ENCODE results near the gene CYYR1. TPM values are rescaled to one million over a fixed set of nuclear protein-coding genes. Genes with fewer than 3 reads are reported as not detected.
"Not testable (repeated sequence)": the region's sequence is repeated elsewhere in the genome, so short reads cannot be mapped to it uniquely, and the experiment has no call there.

CYYR1 gene
- total RNA-seq, 1 donor from 2014 or later = 20.1 TPM

DNA sequence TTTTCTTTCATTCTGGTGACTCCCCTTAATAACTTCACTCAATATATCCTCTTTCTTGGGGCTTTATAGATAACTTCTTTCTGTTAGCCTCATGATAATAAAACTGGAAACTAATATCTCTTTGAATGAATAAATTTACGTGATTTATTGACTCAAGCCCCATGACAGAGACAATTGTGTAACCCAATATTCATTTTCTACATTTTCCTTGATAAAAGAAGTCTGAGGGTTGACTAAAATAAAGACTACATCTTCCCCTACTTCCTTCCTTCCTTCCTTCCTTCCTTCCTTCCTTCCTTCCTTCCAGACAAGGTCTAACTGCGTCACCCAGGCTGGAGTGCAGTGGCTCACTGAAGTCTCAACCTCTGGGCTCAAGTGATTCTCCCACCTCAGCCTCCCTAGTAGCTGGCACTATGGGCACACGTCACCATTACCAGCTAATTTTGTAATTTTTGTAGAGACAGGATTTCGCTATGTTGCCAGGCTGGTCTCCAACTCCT lies 85.1 kb downstream of the CYYR1 start:
- no peak for DNase-seq

DNA sequence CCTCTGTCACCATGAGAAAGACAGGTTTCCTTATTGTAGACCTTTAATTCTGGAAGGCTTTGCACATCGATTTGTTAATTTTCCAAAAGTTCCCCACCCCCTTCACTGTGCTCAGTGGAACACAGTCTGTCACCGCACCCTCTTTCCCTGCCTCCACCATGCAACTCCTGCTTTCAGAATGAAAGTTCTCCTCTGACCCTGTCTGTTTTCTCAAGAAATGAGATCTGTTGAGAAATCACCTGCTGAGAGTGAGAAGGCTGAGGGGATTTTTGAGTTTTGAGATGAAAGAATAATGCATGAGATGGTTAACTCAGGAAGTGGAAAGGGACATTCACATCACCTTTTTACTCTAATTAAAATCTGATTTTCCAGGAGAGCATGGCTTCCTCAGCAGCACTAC lies 99.6 kb downstream of the CYYR1 start:
- no peak for DNase-seq

DNA sequence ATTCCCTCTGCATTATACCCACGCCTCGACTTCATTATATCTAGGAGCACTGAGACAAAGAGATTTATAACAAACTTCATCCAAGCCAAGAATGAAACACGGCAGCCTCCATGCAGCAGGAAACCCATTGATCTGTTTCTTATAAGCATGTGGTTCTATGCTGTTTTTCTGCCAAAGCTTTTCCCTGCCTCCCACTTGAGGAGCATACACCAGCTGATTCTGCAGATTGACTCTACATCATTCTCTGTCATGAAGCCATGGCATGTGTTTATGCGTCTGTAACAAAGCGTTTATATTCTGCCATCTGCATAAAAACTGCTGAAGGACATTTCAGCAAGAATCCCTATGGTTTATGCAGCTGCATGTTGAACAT lies 102.0 kb downstream of the CYYR1 start:
- DNase-seq = no peak

- no peak for DNase-seq
These were observed 102.6 kb downstream of the CYYR1 start for GRCh38 chr21:26470351-26471098.

GRCh38 chr21:26469789-26470188 lies 103.3 kb downstream of the CYYR1 start:
- DNase-seq = no peak

GRCh38 chr21:26465916-26466315 lies 107.2 kb downstream of the CYYR1 start:
- DNase-seq = peak; percentile 32

DNA sequence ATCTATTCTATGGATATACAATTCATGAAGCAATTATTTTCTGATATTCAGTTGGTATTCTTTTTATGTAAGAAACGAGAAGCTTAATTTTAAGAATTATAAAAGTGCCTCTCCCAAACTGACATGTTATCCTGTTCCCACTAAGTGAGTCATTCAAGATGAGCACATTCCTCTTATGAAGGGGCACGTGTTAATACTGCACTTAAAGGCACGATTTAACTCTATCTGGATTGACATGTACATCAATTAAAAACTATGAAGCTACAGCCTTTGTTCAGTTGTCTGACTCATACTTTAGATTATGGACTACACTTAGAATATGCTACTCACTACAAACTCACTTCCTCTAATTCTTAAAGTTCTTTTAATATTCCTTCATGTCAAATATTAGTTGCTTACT lies 111.6 kb downstream of the CYYR1 start:
- DNase-seq = peak; percentile 23

DNA sequence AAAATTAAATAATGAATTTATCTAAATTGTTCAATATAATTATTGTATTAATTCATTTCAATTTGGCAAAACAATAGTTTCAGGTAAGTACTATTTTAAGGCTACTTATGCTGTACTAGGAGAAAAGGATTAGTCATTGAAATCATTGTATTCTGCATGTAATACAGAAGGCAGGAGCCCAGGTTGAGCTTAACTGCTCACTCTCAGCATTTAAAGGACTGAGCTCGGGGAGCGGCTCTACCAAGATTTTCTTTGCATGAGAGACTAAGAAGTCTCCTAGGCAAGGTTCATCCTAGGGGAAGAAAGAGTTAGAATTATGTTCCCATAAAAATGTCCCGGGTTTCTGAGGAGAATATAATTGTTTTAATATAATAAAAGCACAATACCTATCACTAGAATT lies 112.5 kb downstream of the CYYR1 start:
- no peak for DNase-seq

- DNase-seq = not testable (repeated sequence)
These were observed 114.2 kb downstream of the CYYR1 start for GRCh38 chr21:26458854-26459253.

DNA sequence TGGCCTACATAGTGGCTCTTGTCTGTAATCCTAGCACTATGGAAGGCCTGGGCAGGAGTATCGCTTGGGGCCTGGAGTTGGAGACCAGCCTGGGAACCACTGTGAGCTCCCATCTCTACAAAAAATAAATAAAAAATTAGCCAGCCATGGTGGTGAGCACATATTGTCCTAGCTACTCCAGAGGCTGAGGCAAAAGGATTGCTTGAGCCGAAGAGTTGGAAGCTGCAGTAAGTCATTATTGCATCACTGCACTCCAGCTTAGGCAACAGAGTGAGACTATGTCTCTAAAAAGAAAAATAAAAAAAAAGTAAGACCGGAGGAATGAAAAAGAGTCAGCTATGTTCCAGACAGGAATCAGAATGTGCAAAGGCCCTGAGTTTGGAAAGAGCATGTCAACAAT lies 115.3 kb downstream of the CYYR1 start:
- DNase-seq = no peak

DNA sequence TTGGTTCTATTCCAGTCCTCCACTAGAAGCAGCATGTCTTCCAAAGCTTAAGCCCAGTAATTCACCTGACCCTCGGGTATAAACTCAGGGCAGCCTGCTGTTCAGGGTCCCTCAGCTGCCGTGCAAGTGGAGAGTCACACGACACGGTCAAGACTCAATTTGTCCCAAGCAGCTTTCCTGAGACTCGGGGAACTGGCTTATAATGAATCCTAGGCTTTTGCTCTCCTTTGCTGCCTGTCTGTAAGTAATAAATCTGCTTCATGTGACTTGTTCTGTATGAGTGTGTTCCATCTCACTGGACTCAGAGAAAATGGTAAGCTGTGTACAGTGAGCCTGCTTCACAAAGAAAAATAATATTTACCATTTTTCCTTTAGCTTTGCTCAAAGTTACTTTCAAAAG lies 119.8 kb downstream of the CYYR1 start:
- DNase-seq = no peak

GRCh38 chr21:26451081-26451740 lies 121.9 kb downstream of the CYYR1 start:
- no peak for DNase-seq

DNA sequence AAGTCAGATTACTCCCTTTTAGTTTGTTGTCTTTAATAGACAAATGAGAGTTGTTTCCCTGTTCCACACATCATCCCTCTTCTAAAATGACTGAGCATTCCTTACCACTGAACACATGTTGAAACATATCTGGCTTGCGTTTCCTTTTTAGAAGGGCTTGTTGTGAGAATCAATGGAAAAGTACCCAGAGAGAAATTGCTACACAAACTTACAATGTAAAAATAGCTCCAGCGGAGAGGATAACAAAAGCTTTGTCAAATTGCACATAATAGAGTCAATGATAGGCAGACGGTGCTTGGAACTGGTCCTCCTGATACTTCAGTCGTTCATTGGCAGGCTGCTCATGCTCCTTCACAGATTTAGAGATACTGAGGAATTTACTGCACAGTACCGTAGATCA lies 123.9 kb downstream of the CYYR1 start:
- DNase-seq = no peak

DNA sequence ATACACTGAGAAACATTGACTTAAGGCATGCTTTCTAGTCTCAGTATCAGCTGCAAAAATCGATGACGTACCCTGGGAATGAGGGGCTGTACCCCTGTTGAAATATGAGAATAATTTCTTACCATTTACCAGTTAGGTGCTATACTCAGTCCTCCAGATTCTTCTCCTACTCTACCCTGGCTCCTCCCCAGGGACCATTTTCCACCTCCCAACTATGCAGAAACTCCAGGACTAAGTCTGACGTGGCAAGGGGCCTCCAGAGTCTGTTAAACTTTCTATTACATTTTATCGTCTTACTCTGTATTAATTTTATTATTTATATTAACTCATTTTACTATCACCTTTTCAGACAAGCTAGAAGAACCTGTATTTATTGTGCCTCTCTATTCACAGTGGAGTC lies 124.3 kb downstream of the CYYR1 start:
- no peak for DNase-seq

DNA sequence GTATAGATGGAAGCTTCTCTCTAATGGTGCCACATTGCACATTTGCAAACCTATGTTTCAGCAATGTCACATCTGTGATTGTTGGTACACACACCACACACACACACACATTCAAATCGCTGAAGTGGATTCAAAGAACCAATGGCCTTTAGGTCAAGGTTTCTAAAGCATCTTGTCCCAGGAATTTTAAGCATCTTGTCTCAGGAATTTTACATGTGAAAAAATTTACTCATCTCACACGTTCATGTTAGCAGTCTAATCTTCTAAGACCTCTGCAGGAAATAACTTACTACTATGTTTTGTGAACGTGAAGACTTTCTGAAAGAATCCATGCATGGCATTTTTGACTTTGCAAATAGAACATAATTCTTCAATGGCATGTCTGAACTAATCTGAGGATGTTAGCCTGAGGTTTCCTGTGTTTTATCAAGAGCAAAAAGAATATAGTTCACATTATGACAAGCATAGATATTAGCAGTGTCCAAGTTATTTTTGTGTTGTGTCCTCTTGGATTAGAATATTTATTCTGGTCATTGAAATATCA lies 125.1 kb downstream of the CYYR1 start:
- no peak for DNase-seq

GRCh38 chr21:26445440-26445839 lies 127.6 kb downstream of the CYYR1 start:
- no peak for DNase-seq

GRCh38 chr21:26444646-26445045 lies 128.4 kb downstream of the CYYR1 start:
- no peak for DNase-seq

DNA sequence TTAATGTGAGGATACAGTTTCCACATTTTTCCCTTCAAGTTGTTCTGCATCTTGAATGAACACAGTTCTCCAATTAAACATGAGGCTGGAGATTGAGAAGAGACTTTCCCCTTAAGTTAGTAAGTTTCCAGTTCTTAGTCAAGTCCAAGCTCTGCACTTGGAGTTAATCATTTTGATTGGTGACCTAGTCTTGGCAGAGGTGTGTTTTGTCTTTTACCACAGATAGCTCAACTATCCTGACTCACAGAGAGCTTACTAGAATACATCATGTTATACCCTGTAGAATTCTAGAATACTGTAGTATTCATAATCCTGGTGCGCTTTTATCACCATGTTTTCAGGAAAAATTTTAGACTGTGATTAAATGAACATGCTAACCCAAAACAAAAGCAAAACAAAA lies 129.2 kb downstream of the CYYR1 start:
- no peak for DNase-seq

DNA sequence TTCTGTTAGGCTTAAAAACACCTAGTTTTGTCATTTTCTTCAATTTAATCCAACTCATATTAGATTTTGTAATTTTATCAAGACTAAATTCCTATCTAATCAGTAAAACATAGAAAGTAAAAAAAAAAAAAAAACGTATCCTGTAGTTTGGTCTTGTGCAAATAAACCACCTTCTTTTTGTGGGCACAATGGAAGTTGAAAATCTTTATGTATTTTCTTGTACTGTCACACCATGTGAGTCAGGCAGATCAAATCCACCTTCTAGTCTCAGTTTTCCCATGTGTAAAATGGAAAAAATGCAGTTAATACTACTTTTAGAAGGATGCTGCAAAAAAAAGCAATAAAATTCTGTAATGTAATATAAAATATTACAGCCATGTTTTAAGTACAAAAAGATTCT lies 129.8 kb downstream of the CYYR1 start:
- DNase-seq = no peak

- DNase-seq = no peak
These were observed 131.9 kb downstream of the CYYR1 start for GRCh38 chr21:26441149-26441548.

DNA sequence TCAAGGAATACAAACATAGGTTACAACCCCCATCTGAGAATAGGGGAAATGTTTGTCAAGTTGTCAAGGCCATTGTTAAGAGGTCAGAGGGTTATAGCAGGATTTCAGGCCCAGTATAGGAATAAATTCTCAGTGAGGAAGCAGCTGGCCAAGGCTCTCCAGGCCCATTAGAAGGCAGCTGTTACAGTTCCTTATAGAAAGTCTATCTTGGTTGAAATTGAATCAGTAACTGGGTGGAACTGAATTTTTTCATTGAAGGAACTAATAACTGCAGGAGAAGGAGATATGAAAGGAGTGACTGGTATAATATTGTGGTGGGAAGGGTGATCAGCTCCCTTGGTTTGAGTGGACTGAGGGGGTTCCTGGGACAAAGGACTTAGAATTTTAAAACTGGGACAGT lies 134.1 kb downstream of the CYYR1 start:
- peak; percentile 9 for DNase-seq

DNA sequence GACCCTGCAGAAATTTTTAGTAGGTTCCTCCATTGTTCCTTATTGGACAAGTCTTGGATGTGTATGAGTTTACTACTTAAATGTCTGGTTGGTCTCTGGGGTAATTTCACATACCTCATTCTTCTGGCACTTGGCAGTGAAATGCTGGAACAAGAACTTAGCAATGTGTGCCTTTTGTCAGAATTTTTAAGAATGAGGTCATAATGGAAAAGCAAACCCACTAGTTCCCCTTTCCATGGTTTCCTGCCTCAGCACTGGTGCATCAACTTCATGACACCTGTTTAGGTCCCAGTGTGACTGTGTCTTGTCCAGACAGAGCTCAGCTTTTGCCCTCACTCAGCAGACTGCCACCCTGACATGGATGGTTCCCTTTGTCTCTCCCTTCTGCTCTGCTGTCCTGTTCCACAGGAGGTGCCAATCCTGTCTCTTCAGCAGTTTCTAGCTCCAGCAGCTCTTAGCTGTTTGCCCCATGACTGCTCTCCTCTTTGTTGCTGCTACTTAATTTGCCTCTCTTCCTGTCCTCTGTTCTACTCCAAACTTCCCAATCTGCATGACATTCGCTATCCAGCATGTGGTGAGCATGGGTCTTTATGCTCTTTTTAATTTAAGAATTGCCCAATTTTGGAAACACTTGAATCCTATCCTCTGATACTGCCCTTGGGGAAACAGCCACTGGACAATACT lies 135.6 kb downstream of the CYYR1 start:
- DNase-seq = no peak

DNA sequence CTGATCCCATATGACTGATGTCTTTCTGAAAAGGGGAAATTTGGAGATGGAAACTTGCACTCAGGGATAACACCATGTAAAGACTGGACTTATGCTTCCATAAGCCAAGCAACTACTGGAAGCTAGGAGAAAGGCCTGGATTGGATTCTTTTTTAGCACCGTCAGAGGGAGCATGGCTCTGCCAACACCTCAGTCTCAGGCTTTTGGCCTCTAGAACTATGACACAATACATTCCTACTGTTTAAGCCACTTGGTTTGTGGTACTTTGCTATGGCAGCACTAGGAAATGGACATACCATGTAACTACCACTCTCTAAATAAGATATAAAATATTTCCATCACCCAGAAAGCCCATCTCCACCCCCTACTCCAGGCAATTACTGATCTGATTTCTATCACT lies 139.7 kb downstream of the CYYR1 start:
- DNase-seq = no peak

GRCh38 chr21:26432410-26432809 lies 140.7 kb downstream of the CYYR1 start:
- no peak for DNase-seq
